DND-41 (cell line): ENCODE measurements around the gene DUOXA2.

Experiments
- ATAC-seq: fragments of 200-7000 bp; cut with Tn5 transposase; 3 replicates; pipeline ENCODE4 v1.9.1; 2021; ENCODE audit warnings: low read depth; ENCODE audit not compliant: insufficient read depth
- DNase-seq: peaks from one replicate; pipeline ENCODE4 v3.0.0-alpha.2; 2020
- H2AFZ ChIP-seq: 2 replicates; pipeline ENCODE4 v1.6.0; 2012; ENCODE audit warnings: low read depth, low read length
- H3K27ac ChIP-seq: 2 replicates; pipeline ENCODE4 v1.5.1; 2012; ENCODE audit warnings: low read length, inconsistent platforms
- H3K27me3 ChIP-seq: fragments of 200-600 bp; sonication (generic); 2 replicates; pipeline ENCODE4 v1.6.0; 2012; ENCODE audit warnings: low read length, mild to moderate bottlenecking, inconsistent platforms; ENCODE audit not compliant: insufficient read depth, poor library complexity
- H3K36me3 ChIP-seq: 2 replicates; pipeline ENCODE4 v1.5.1; 2012; ENCODE audit warnings: low read length, inconsistent platforms; ENCODE audit not compliant: insufficient read depth
- H3K4me1 ChIP-seq: 2 replicates; pipeline ENCODE4 v1.5.1; 2012; ENCODE audit warnings: mild to moderate bottlenecking, low read length; ENCODE audit not compliant: insufficient read depth
- H3K4me2 ChIP-seq: 2 replicates; pipeline ENCODE4 v1.6.0; 2012; ENCODE audit warnings: mild to moderate bottlenecking, moderate library complexity, low read length, inconsistent platforms; ENCODE audit not compliant: insufficient read depth
- H3K4me3 ChIP-seq, 2 experiments: fragments of 200-600 bp in 1 of 2; shearing (Covaris generic) in 1 of 2; 2 replicates each; pipeline ENCODE4 v1.5.1; 2012 to 2016; ENCODE audit warnings: inconsistent platforms in 2 of 2, low read length in 2 of 2, mild to moderate bottlenecking in 2 of 2, low read depth in 1 of 2, moderate library complexity in 1 of 2
- H3K79me2 ChIP-seq: 2 replicates; pipeline ENCODE4 v1.6.0; 2012; ENCODE audit warnings: low read length, inconsistent platforms; ENCODE audit not compliant: insufficient read depth
- H3K9ac ChIP-seq: 2 replicates; pipeline ENCODE4 v1.6.0; 2012; ENCODE audit warnings: low read depth, mild to moderate bottlenecking, inconsistent platforms, low read length, moderate library complexity
- H3K9me3 ChIP-seq: 2 replicates; pipeline ENCODE4 v1.5.1; 2012; ENCODE audit warnings: low read length, moderate library complexity, mild to moderate bottlenecking, inconsistent platforms; ENCODE audit not compliant: insufficient read depth, severe bottlenecking
- H4K20me1 ChIP-seq: 2 replicates; pipeline ENCODE4 v1.6.0; 2012; ENCODE audit warnings: low read length; ENCODE audit not compliant: insufficient read depth
- EZH2 ChIP-seq: IDR thresholded peaks from 3 replicates; pipeline ENCODE4 v1.6.1; 2012; ENCODE audit warnings: borderline replicate concordance, low read depth, mild to moderate bottlenecking, moderate library complexity, low read length, inconsistent platforms; ENCODE audit not compliant: severe bottlenecking
- TF ChIP-seq, protein P1 (sequence below): IDR thresholded peaks from 2 replicates; pipeline ENCODE4 v1.5.1; 2012; ENCODE audit warnings: borderline replicate concordance, low read length, moderate library complexity, mild to moderate bottlenecking; ENCODE audit not compliant: poor library complexity, severe bottlenecking; ENCODE audit errors: extremely low read depth

DUOXA2 gene

DNA sequence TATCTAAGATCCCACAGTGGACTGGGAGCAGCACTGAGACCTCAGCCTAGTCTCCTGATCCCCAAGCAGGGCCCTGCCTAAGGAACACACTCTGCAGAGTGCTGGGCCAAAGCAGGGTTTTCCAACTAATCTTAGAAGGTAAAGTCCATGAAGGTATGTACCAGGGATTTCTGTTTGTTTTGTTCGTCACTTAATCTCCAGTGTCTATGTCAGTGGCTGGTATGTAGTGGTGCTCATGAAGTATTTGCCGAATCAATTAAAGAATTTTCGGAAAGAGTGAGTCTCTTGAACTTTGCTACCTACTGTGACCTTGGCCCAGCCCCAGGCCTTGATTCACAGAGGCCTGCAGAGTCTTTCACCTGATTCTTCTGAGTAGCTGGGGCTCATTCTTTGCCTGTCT is 17.4 kb downstream of the DUOXA2 start:
- no peak for ATAC-seq
- Histone ChIP-seq H3K36me3 (no peaks in the 10 kb centered on the region), H3K27ac (no peak overlapping the region), H3K4me1 (no peaks in the 10 kb centered on the region), H4K20me1 (no peaks in the 10 kb centered on the region; the same call in 1 of the 2 replicates), H3K79me2 (no peaks in the 10 kb centered on the region), H3K9ac (no peak overlapping the region), H3K9me3 (no peaks in the 10 kb centered on the region), H2AFZ (no peak overlapping the region), H3K4me2 (no peak overlapping the region), H3K4me3 (no peak overlapping the region), H3K27me3 (no peaks in the 10 kb centered on the region)
- no peak for DNase-seq
- no peak for TF ChIP-seq EZH2
- TF ChIP-seq, protein P1, sequence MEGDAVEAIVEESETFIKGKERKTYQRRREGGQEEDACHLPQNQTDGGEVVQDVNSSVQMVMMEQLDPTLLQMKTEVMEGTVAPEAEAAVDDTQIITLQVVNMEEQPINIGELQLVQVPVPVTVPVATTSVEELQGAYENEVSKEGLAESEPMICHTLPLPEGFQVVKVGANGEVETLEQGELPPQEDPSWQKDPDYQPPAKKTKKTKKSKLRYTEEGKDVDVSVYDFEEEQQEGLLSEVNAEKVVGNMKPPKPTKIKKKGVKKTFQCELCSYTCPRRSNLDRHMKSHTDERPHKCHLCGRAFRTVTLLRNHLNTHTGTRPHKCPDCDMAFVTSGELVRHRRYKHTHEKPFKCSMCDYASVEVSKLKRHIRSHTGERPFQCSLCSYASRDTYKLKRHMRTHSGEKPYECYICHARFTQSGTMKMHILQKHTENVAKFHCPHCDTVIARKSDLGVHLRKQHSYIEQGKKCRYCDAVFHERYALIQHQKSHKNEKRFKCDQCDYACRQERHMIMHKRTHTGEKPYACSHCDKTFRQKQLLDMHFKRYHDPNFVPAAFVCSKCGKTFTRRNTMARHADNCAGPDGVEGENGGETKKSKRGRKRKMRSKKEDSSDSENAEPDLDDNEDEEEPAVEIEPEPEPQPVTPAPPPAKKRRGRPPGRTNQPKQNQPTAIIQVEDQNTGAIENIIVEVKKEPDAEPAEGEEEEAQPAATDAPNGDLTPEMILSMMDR, result no peak

DNA sequence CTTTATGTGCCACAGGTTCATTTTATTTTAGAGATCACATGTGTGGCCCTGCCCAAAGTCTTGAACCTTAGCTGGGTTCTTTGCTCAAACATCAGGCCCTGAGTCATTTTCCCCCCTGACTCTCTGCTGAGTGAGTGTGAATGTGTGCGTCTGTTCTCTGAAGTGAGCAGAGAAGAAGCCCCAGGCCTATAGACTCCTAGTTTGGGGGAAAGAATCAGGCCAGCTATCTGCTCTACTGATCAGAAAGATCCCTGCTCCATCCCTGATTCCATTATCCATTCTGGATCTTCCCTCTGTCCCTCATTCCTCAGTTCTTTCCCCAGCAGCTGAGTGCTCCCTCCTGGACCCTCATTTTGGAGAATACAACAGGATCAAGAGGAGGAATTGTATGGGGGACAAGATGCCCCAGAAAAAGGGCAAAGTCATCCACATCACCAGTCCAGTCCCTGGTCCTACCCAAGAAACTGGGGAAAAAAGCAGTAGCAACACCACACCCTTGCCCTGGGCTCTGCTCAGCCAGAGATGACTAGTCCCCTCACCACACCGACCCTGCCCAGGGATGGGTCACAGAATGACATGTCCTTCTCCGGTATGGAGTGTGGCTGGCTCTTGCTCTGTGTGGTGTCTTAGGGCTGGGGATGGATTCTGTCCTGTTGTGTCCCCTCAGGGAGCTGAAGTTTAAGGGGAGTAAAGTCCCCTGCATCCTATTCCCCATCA is 18.9 kb downstream of the DUOXA2 start:
- H3K27me3 ChIP-seq, result no peaks in the 10 kb centered on the region
- H3K9me3 ChIP-seq, result no peaks in the 10 kb centered on the region
- H3K79me2 ChIP-seq, result no peaks in the 10 kb centered on the region
- no peaks in the 10 kb centered on the region for H3K36me3 ChIP-seq
- DNase-seq (no peak), ATAC-seq (no peak)
- TF ChIP-seq, protein P1, result no peak
- no peak for TF ChIP-seq EZH2
- H2AFZ ChIP-seq, result no peak overlapping the region
- H3K9ac ChIP-seq, result no peak overlapping the region
- H3K4me1 ChIP-seq, result no peaks in the 10 kb centered on the region
- no peaks in the 10 kb centered on the region; the same call in 1 of the 2 replicates for H4K20me1 ChIP-seq
- no peak overlapping the region for H3K4me3 ChIP-seq
- no peak overlapping the region for H3K4me2 ChIP-seq
- no peak overlapping the region for H3K27ac ChIP-seq

GRCh38 chr15:45133561-45133920 is 19.4 kb downstream of the DUOXA2 start:
- TF ChIP-seq, protein P1, result no peak
- TF ChIP-seq EZH2, result no peak
- Histone ChIP-seq H3K9me3 (no peaks in the 10 kb centered on the region), H3K9ac (no peak overlapping the region), H3K4me3 (no peak overlapping the region), H4K20me1 (no peaks in the 10 kb centered on the region), H3K27ac (no peak overlapping the region), H3K27me3 (no peaks in the 10 kb centered on the region), H3K79me2 (no peaks in the 10 kb centered on the region), H3K4me2 (no peak overlapping the region), H3K36me3 (no peaks in the 10 kb centered on the region), H2AFZ (no peak overlapping the region), H3K4me1 (no peaks in the 10 kb centered on the region)
- ATAC-seq (no peak), DNase-seq (no peak)
